ENCODE data around the gene SLC10A3. TPM values are rescaled to one million over a fixed set of nuclear protein-coding genes. Genes with fewer than 3 reads are reported as not detected.
"Not testable (repeated sequence)": the region's sequence is repeated elsewhere in the genome, so short reads cannot be mapped to it uniquely, and the experiment has no call there.

SLC10A3 gene
- total RNA-seq, 1 donor from 2014 or later: 10.4 TPM

- H3K36me3 Mint-ChIP-seq (ENCODE audit: insufficient read depth): peaks cover 9% of the 10 kb centered on the region
- no peaks in the 10 kb centered on the region for H3K27me3 Mint-ChIP-seq
- no peak overlapping the region for H3K27ac Mint-ChIP-seq
- TF ChIP-seq CTCF (IDR thresholded peaks at IDR 0.05; ENCODE audit: unreplicated experiment): no peak
- DNase-seq (ENCODE audit: low spot score, unreplicated experiment): no peak
- H3K4me3 Mint-ChIP-seq (ENCODE audit: low read depth): no peak overlapping the region
- no peaks in the 10 kb centered on the region for H3K4me1 Mint-ChIP-seq (ENCODE audit: low read depth)
- peaks cover 15% of the 10 kb centered on the region for H3K9me3 Mint-ChIP-seq (ENCODE audit: low read depth)
These were observed 17.4 kb upstream of the SLC10A3 start for GRCh38 chrX:154507673-154508383.

- TF ChIP-seq CTCF (IDR thresholded peaks at IDR 0.05; ENCODE audit: unreplicated experiment): no peak
- Mint-ChIP-seq H3K36me3 (ENCODE audit: insufficient read depth) (peaks cover 9% of the 10 kb centered on the region), H3K27me3 (no peaks in the 10 kb centered on the region), H3K4me3 (ENCODE audit: low read depth) (no peak overlapping the region), H3K27ac (no peak overlapping the region), H3K9me3 (ENCODE audit: low read depth) (peaks cover 15% of the 10 kb centered on the region), H3K4me1 (ENCODE audit: low read depth) (no peaks in the 10 kb centered on the region)
- DNase-seq (ENCODE audit: low spot score, unreplicated experiment): no peak
These were observed 16.3 kb upstream of the SLC10A3 start for GRCh38 chrX:154506483-154507332.

- peaks cover 7% of the 10 kb centered on the region for H3K36me3 Mint-ChIP-seq (ENCODE audit: insufficient read depth)
- no peak for DNase-seq (ENCODE audit: low spot score, unreplicated experiment)
- no peak overlapping the region for H3K27ac Mint-ChIP-seq
- TF ChIP-seq CTCF (IDR thresholded peaks at IDR 0.05; ENCODE audit: unreplicated experiment): no peak
- H3K9me3 Mint-ChIP-seq (ENCODE audit: low read depth): peaks cover 15% of the 10 kb centered on the region
- no peak overlapping the region for H3K4me3 Mint-ChIP-seq (ENCODE audit: low read depth)
- no peaks in the 10 kb centered on the region for H3K4me1 Mint-ChIP-seq (ENCODE audit: low read depth)
- H3K27me3 Mint-ChIP-seq: no peaks in the 10 kb centered on the region
These were observed 15.3 kb upstream of the SLC10A3 start for GRCh38 chrX:154505734-154506133.

- TF ChIP-seq CTCF (IDR thresholded peaks at IDR 0.05; ENCODE audit: unreplicated experiment): no peak
- Mint-ChIP-seq H3K36me3 (ENCODE audit: insufficient read depth) (peaks cover 2% of the 10 kb centered on the region), H3K4me3 (ENCODE audit: low read depth) (no peak overlapping the region), H3K27me3 (no peaks in the 10 kb centered on the region), H3K27ac (no peak overlapping the region), H3K9me3 (ENCODE audit: low read depth) (peaks cover 3% of the 10 kb centered on the region), H3K4me1 (ENCODE audit: low read depth) (peaks cover 3% of the 10 kb centered on the region)
- no peak for DNase-seq (ENCODE audit: low spot score, unreplicated experiment)
These were observed 12.6 kb upstream of the SLC10A3 start for GRCh38 chrX:154502989-154503388.

GRCh38 chrX:154502098-154502497, 11.7 kb upstream of the SLC10A3 start:
- DNase-seq (ENCODE audit: low spot score, unreplicated experiment): no peak
- Mint-ChIP-seq H3K9me3 (ENCODE audit: low read depth) (peaks cover 3% of the 10 kb centered on the region), H3K27me3 (no peaks in the 10 kb centered on the region), H3K36me3 (ENCODE audit: insufficient read depth) (peaks cover 2% of the 10 kb centered on the region), H3K4me3 (ENCODE audit: low read depth) (no peak overlapping the region), H3K4me1 (ENCODE audit: low read depth) (peaks cover 3% of the 10 kb centered on the region), H3K27ac (no peak overlapping the region)
- TF ChIP-seq CTCF (IDR thresholded peaks at IDR 0.05; ENCODE audit: unreplicated experiment): no peak

- not testable (repeated sequence) for H3K4me1 Mint-ChIP-seq (ENCODE audit: low read depth); H3K27me3 Mint-ChIP-seq; H3K9me3 Mint-ChIP-seq (ENCODE audit: low read depth); DNase-seq (ENCODE audit: low spot score, unreplicated experiment); H3K36me3 Mint-ChIP-seq (ENCODE audit: insufficient read depth); H3K4me3 Mint-ChIP-seq (ENCODE audit: low read depth); H3K27ac Mint-ChIP-seq
These were observed 11.0 kb upstream of the SLC10A3 start for GRCh38 chrX:154501423-154501822.

GRCh38 chrX:154496591-154497137, 6.2 kb upstream of the SLC10A3 start:
- not testable (repeated sequence) for H3K9me3 Mint-ChIP-seq (ENCODE audit: low read depth); H3K4me3 Mint-ChIP-seq (ENCODE audit: low read depth); H3K4me1 Mint-ChIP-seq (ENCODE audit: low read depth); H3K27me3 Mint-ChIP-seq; H3K36me3 Mint-ChIP-seq (ENCODE audit: insufficient read depth); H3K27ac Mint-ChIP-seq; DNase-seq (ENCODE audit: low spot score, unreplicated experiment)

Data from progenitor cell of endocrine pancreas (in vitro differentiated cells).